Effector CD8-positive, alpha-beta T cell (primary cell): ENCODE data around the gene ELF4.

Experiments used
- DNase-seq: peaks from one replicate; lab custom pipeline; 2025; lab: John Stamatoyannopoulos, UW
- total RNA-seq, 4 experiments: gene quantifications; one replicate each; lab custom pipeline; 2026; lab: John Stamatoyannopoulos, UW

The ELF4 gene
- total RNA-seq = 61.2 to 82.2 (median 69.6) reads per million in 4 experiments

- peak; percentile 50 for DNase-seq
Observed at GRCh38 chrX:130110379-130111219, at the start of gene ELF4. Gene ELF4 (minus strand): TSS chrX:130110497. CDS start chrX:130081330, 29,167 bp downstream.

GRCh38 chrX:130159776-130160175 lies 49.5 kb upstream of the ELF4 start:
- DNase-seq = no peak

GRCh38 chrX:130158311-130158710 lies 48.0 kb upstream of the ELF4 start:
- no peak for DNase-seq

- no peak for DNase-seq
Observed at GRCh38 chrX:130155564-130155963, 45.3 kb upstream of the ELF4 start.

GRCh38 chrX:130147631-130148030 lies 37.3 kb upstream of the ELF4 start:
- no peak for DNase-seq

- DNase-seq = no peak
Observed at GRCh38 chrX:130145123-130145522, 34.8 kb upstream of the ELF4 start.

GRCh38 chrX:130144509-130144908 lies 34.2 kb upstream of the ELF4 start:
- DNase-seq = no peak

- no peak for DNase-seq
Observed at GRCh38 chrX:130139474-130140201, 29.3 kb upstream of the ELF4 start.

- no peak for DNase-seq
Observed at GRCh38 chrX:130136961-130137360, 26.7 kb upstream of the ELF4 start.

GRCh38 chrX:130136496-130136895 lies 26.2 kb upstream of the ELF4 start:
- DNase-seq = no peak

- no peak for DNase-seq
Observed at GRCh38 chrX:130130990-130131389, 20.7 kb upstream of the ELF4 start.

GRCh38 chrX:130125091-130125874 lies 15.0 kb upstream of the ELF4 start:
- DNase-seq = no peak

- DNase-seq = no peak
Observed at GRCh38 chrX:130124577-130124976, 14.3 kb upstream of the ELF4 start.

- no peak for DNase-seq
Observed at GRCh38 chrX:130121505-130121800, 11.2 kb upstream of the ELF4 start.

- DNase-seq = peak; percentile 46
Observed at GRCh38 chrX:130120746-130121504, 10.6 kb upstream of the ELF4 start.

- peak; percentile 8 for DNase-seq
Observed at GRCh38 chrX:130120321-130120731, 10.0 kb upstream of the ELF4 start.

- no peak for DNase-seq
Observed at GRCh38 chrX:130119312-130119898, 9.1 kb upstream of the ELF4 start.

- no peak for DNase-seq
Observed at GRCh38 chrX:130118441-130119311, 8.4 kb upstream of the ELF4 start.

GRCh38 chrX:130117166-130117565 lies 6.9 kb upstream of the ELF4 start:
- no peak for DNase-seq
